Measurements from ENCODE around the gene STARD7. TPM values are rescaled to one million over a fixed set of nuclear protein-coding genes. Genes with fewer than 3 reads are reported as not detected.

The STARD7 gene
- total RNA-seq, 4 donors from 2014 or later = 211 to 292 (median 266) TPM

DNA sequence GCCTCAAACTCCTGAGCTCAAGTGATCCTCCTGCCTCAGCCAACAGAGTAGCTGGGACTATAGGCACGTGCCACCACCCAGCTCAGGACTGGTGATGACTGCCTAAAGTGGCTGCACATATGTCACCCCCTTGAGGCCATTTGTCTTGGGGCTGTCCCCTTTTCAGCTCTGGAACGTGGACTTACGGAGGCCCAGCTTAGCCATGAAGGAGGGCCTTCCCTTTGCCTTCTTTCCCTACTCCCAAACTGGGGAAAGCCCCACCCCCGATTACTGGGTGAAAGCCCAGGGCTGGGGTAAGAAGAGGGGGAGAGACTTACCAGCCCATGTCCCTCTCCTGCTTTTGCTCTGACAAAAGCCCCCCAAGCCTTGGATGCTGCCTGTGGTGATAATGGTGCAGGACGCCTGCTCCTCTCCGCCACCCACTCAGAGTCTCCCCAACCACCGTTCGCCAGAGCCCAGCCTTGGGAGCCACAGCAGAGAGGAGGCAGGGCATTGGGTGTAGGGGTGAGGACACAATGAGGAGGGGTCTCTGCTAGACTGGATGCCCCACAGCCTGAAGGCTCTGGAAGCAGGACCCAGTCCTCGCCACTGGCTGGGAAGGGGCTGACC lies 60.9 kb downstream of the STARD7 start:
- no peak for DNase-seq
- Histone ChIP-seq H3K9me3 (no peaks in the 10 kb centered on the region), H3K27ac (no peak overlapping the region), H3K36me3 (no peaks in the 10 kb centered on the region), H3K4me3 (replicated peaks in 1 of 3) (no peak overlapping the region), H3K4me1 (peaks cover 12 to 43% of the 10 kb centered on the region in 2 donors), H3K27me3 (no peaks in the 10 kb centered on the region)
- no peak for TF ChIP-seq POLR2A (IDR thresholded peaks at IDR 0.05)
- TF ChIP-seq, protein P1, sequence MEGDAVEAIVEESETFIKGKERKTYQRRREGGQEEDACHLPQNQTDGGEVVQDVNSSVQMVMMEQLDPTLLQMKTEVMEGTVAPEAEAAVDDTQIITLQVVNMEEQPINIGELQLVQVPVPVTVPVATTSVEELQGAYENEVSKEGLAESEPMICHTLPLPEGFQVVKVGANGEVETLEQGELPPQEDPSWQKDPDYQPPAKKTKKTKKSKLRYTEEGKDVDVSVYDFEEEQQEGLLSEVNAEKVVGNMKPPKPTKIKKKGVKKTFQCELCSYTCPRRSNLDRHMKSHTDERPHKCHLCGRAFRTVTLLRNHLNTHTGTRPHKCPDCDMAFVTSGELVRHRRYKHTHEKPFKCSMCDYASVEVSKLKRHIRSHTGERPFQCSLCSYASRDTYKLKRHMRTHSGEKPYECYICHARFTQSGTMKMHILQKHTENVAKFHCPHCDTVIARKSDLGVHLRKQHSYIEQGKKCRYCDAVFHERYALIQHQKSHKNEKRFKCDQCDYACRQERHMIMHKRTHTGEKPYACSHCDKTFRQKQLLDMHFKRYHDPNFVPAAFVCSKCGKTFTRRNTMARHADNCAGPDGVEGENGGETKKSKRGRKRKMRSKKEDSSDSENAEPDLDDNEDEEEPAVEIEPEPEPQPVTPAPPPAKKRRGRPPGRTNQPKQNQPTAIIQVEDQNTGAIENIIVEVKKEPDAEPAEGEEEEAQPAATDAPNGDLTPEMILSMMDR (IDR thresholded peaks at IDR 0.05) = no peak
- WGBS, 2 donors = 67 to 74% methylated on average over 9 of the region's 9 CpGs
- intact Hi-C loops (cut with DNase I) = loop anchor here (5.0 kb wide), 1 partner anchor 120 kb away; the partner anchor contains the start of genes CIAO1 and TMEM127

DNA sequence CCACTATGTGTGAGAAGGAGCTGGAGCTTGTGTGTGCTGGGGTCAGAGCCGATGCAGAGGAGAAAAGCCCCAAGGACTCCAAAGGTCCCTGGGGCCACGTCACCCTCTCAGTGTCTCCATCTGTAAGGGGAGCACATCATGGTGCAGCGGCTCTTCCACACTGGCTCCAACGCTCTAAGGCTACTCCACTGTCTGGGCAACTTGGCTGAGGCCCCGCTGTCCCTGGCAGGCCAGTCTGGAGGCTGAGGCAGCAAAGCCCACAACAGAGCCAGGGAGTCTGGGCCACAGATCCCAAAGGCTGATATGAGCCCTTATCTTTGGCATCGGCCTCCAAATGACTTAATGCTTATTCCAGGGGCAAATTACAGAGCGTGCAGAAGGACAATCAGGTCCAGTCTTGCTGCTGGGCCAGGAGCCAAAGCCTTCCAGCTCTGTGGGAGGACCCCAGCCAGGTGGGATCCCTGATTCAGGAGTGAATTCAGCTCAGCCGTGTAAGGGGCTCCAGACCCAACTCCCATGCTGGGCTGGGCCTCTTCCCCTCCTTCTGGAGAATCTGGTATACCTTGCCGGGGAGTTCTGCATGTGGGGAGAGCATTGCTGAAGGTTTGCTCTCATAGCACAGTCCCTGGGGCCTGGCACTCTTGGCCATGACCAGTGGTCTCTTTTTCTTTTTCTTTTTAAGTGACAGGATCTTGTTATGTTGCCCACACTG lies 61.6 kb downstream of the STARD7 start:
- H3K4me3 ChIP-seq (replicated peaks in 1 of 3) = no peak overlapping the region
- WGBS, 2 donors = 56 to 61% methylated on average over 7 to 9 of the region's 9 CpGs

DNA sequence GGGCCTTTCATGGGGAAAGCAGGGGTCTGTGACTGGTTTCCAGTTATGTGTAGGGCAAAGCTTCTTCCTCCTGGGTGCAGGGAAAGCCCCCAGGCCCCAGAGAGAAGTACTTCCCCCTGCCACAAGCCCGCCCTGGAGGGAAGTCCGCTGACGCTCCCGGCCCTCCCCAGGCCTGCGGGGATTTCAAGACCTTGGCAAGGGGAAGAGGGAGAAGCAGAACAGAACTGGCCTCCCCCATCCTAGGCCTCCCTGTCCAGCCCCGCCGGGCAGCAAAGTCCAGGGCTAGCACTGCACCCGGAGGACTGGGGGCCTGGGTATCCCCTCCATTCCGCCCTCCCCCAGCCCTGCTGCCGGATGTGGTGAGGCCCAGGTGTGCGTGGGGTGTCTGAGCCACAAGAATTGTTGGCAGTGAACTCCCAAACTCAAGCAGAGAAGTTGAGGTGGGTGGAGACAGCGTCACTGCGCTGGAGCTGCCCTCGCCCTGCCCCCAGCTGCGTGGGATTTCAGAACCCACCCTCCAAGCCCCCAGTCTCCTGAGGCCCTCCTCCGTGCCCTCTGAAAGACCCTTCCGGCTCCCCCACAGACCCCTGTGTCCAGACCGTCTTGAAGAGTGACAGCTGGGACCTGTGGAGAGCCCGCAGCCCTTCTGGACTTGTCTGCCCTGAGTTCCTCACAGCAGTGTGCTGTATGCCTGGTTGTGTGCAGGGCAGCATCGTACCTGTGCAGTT lies 62.3 kb downstream of the STARD7 start:
- Histone ChIP-seq H3K27me3 (no peaks in the 10 kb centered on the region), H3K36me3 (no peaks in the 10 kb centered on the region), H3K4me3 (replicated peaks in 1 of 3) (no peak overlapping the region), H3K9me3 (no peaks in the 10 kb centered on the region), H3K27ac (no peak overlapping the region), H3K4me1 (peaks cover 7 to 34% of the 10 kb centered on the region in 2 donors)
- TF ChIP-seq, protein P1 (IDR thresholded peaks at IDR 0.05) = no peak
- TF ChIP-seq POLR2A (IDR thresholded peaks at IDR 0.05) = no peak
- 50 to 63% methylated on average over 11 to 16 of the region's 20 CpGs for WGBS, 2 donors
- intact Hi-C loops (cut with DNase I) = loop anchor here (5.0 kb wide), 1 partner anchor 121 kb away; the partner anchor contains the start of genes CIAO1 and TMEM127
- DNase-seq = peak; percentile 4 to 16

More for the DNA sequence above, 61.6 kb downstream of the STARD7 start:
- TF ChIP-seq POLR2A (IDR thresholded peaks at IDR 0.05) = no peak
- TF ChIP-seq, protein P1 (IDR thresholded peaks at IDR 0.05) = no peak
- Histone ChIP-seq H3K4me1 (peaks cover 9 to 38% of the 10 kb centered on the region in 2 donors), H3K27me3 (no peaks in the 10 kb centered on the region), H3K36me3 (no peaks in the 10 kb centered on the region), H3K27ac (no peak overlapping the region), H3K9me3 (no peaks in the 10 kb centered on the region)
- intact Hi-C loops (cut with DNase I) = loop anchor here (5.0 kb wide), 1 partner anchor 120 kb away; the partner anchor contains the start of genes CIAO1 and TMEM127
- DNase-seq = peak in 1 of 2 donors; percentile 3

DNA sequence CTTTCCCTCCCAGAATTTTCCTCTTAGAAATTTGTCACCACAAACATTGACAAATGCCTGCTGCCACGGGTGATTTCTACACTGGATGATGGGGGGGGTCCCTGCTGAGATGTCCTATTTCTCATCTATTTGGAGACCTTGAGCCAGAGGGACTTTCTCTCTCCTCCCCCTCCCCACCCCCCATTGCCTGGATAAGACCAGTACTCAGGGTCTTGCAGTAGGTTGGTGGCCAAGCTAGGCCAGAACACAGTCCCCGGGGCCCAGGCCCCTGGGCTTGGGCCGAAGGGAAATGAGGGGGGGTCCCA lies 62.8 kb downstream of the STARD7 start:
- no peak for TF ChIP-seq POLR2A (IDR thresholded peaks at IDR 0.05)
- TF ChIP-seq, protein P1 (IDR thresholded peaks at IDR 0.05) = no peak
- peak in 1 of 2 donors; percentile 3 for DNase-seq
- intact Hi-C loops (cut with DNase I) = loop anchor here (5.0 kb wide), 1 partner anchor 122 kb away; the partner anchor contains the start of genes CIAO1 and TMEM127
- 20 to 52% methylated on average over 2 of the region's 3 CpGs for WGBS, 2 donors
- Histone ChIP-seq H3K4me1 (peaks cover 7 to 30% of the 10 kb centered on the region in 2 donors), H3K36me3 (no peaks in the 10 kb centered on the region), H3K27me3 (no peaks in the 10 kb centered on the region), H3K27ac (no peak overlapping the region), H3K9me3 (no peaks in the 10 kb centered on the region), H3K4me3 (replicated peaks in 1 of 3) (peak overlapping the region in 1 of 3 donors; percentile 40)

All from thyroid gland (tissue), 4 donors.